Measurements from ENCODE around the gene BCL11A.

The BCL11A gene

DNA sequence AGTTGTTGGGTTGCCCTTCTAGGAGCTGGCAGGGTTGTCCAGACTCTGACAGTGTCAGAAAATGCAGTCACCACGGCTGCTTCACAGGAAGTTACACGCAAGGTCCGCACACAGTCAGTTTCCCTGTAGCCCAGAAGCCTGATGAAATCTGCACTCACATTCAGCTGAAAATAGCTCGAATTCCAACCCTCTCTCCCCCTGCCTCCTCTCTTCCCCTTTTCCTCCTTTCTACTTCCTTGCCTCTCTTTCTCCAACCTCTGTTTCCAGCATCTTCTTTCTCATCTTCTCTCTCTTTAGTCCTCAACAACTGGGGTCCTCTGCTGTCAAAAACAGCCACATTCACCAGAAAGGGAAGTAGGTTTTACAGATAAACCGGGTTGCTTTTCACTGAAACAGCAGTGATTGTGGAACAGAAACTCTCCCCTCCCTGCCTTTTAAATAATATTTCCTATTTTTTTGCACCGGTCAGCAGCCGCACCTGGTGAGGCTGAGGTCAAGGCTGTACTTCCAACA lies 69.3 kb downstream of the BCL11A start:
- Histone ChIP-seq H3K36me3 (ENCODE audit: insufficient read depth, insufficient read length, low read length) (peaks cover 15% of the 10 kb centered on the region), H3K4me1 (ENCODE audit: insufficient read depth, insufficient read length) (peaks cover 8% of the 10 kb centered on the region), H3K9ac (ENCODE audit: insufficient read length, low read depth) (no peak overlapping the region), H3K9me3 (ENCODE audit: insufficient read depth, low read length) (no peaks in the 10 kb centered on the region), H3K27me3 (ENCODE audit: insufficient read depth, insufficient read length) (no peaks in the 10 kb centered on the region), H3K4me3 (ENCODE audit: insufficient read length, low read depth) (no peak overlapping the region)
- no peak for DNase-seq (ENCODE audit: low read depth, low spot score)
- TF ChIP-seq ZNF274 (IDR thresholded peaks at IDR 0.05; ENCODE audit: low read depth, low read length) (no peak), YY1 (IDR thresholded peaks at IDR 0.05; ENCODE audit: insufficient read depth, insufficient read length) (no peak), SUZ12 (IDR thresholded peaks at IDR 0.05; ENCODE audit: extremely low read depth, insufficient read depth, insufficient read length) (no peak)

DNA sequence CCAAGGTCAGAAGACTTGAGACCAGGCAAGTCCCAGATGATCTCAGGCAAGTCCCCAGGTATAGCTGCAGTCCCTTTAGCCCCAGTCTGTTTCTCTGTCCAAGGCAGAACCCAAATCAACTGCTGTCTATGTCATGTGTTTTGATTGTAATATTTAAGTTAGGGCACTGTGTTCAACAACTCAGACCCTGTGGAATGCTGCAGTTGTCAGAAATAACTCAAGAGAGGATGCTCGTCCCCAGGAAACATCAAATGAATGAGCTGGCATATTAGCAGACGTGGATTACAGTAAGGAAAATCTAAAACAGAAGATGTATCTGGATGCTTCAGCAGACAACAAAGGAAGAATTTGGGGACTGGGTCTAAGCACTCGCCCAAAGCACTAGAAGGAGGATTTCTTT lies 70.1 kb downstream of the BCL11A start:
- no peak overlapping the region for H3K4me3 ChIP-seq (ENCODE audit: insufficient read length, low read depth)
- TF ChIP-seq SUZ12 (IDR thresholded peaks at IDR 0.05; ENCODE audit: extremely low read depth, insufficient read depth, insufficient read length) (no peak), ZNF274 (IDR thresholded peaks at IDR 0.05; ENCODE audit: low read depth, low read length) (no peak), YY1 (IDR thresholded peaks at IDR 0.05; ENCODE audit: insufficient read depth, insufficient read length) (no peak)
- no peaks in the 10 kb centered on the region for H3K9me3 ChIP-seq (ENCODE audit: insufficient read depth, low read length)
- no peak overlapping the region for H3K9ac ChIP-seq (ENCODE audit: insufficient read length, low read depth)
- no peak for DNase-seq (ENCODE audit: low read depth, low spot score)
- peaks cover 8% of the 10 kb centered on the region for H3K4me1 ChIP-seq (ENCODE audit: insufficient read depth, insufficient read length)
- H3K36me3 ChIP-seq (ENCODE audit: insufficient read depth, insufficient read length, low read length): peaks cover 15% of the 10 kb centered on the region
- H3K27me3 ChIP-seq (ENCODE audit: insufficient read depth, insufficient read length): no peaks in the 10 kb centered on the region

DNA sequence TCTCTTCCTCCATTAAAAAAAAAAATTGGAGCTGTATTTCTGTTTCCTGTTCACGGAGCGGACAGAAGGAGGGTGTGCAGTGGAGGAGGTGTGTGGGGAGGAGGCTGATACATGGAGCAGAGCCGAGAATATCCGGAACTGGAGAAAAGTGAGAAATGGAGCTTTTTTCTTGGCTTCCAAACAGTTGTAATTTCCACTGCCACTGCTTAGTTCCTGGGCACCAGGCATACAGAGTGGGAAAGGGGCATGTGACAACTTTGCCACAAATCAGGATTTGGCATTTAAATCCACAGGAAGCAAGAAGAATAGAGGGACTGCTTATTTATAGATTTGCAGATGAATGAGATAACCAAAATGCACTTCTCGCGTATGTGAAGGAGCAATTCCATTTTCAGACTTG lies 71.2 kb downstream of the BCL11A start:
- no peak for DNase-seq (ENCODE audit: low read depth, low spot score)
- TF ChIP-seq SUZ12 (IDR thresholded peaks at IDR 0.05; ENCODE audit: extremely low read depth, insufficient read depth, insufficient read length) (no peak), YY1 (IDR thresholded peaks at IDR 0.05; ENCODE audit: insufficient read depth, insufficient read length) (no peak), ZNF274 (IDR thresholded peaks at IDR 0.05; ENCODE audit: low read depth, low read length) (no peak)
- Histone ChIP-seq H3K9ac (ENCODE audit: insufficient read length, low read depth) (no peak overlapping the region), H3K4me3 (ENCODE audit: insufficient read length, low read depth) (no peak overlapping the region), H3K4me1 (ENCODE audit: insufficient read depth, insufficient read length) (peaks cover 8% of the 10 kb centered on the region), H3K36me3 (ENCODE audit: insufficient read depth, insufficient read length, low read length) (peaks cover 7% of the 10 kb centered on the region), H3K27me3 (ENCODE audit: insufficient read depth, insufficient read length) (no peaks in the 10 kb centered on the region), H3K9me3 (ENCODE audit: insufficient read depth, low read length) (no peaks in the 10 kb centered on the region)

DNA sequence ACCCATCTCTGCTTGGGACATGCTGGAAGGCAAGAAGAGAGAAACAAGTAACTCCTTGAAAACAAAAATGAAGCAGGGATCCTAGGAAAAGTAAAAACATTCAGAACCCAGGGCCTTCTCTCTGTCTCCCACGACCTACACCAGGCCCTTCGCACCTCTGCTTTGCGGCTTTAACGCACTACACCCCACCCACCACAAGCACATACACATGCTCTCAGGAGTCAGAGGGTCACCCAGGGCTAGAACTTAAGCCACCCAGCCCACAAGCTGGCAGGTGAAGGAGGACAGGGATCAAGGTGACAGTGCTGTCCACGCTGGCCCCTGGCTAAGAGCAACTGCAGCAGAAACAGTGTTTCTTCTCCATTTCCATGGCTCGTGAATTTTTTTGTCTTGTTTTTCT lies 72.2 kb downstream of the BCL11A start:
- TF ChIP-seq YY1 (IDR thresholded peaks at IDR 0.05; ENCODE audit: insufficient read depth, insufficient read length) (no peak), ZNF274 (IDR thresholded peaks at IDR 0.05; ENCODE audit: low read depth, low read length) (no peak), SUZ12 (IDR thresholded peaks at IDR 0.05; ENCODE audit: extremely low read depth, insufficient read depth, insufficient read length) (no peak)
- H3K4me1 ChIP-seq (ENCODE audit: insufficient read depth, insufficient read length): peaks cover 9% of the 10 kb centered on the region

DNA sequence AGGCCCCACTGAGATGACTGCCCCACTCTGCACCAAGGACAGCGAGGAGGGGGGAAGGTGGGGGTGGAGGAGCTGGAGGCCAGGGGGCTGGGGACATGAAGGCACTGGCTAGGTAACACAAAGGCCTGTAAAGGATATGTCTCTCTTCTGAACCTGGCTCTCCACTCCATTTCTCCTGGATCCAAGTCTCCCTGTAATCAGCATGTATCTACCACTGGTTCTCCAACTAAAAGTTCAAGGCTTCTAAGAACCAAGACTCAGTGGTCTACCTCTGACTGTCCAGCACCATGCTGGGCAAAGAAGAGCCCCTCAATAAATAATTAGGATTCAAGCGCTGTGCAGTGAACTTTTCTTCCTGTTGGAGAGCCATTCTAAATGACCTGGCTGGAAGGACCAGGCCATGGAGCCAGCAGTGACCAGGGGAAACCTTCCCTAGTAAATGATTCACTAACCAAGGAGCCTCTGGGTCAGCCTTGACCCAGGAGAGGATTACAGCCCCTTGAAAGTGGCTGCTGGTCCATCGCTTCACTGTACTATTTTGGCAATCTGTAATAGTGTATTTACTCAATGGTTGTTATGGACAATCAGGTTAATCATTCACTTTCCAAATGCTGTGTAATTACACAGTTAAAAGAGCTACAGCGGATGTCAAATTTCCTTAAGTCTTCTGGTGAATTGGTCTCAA lies 73.2 kb downstream of the BCL11A start:
- no peak overlapping the region for H3K9ac ChIP-seq (ENCODE audit: insufficient read length, low read depth)
- peaks cover 15% of the 10 kb centered on the region for H3K4me1 ChIP-seq (ENCODE audit: insufficient read depth, insufficient read length)
- no peaks in the 10 kb centered on the region for H3K27me3 ChIP-seq (ENCODE audit: insufficient read depth, insufficient read length)
- peaks cover 5% of the 10 kb centered on the region for H3K36me3 ChIP-seq (ENCODE audit: insufficient read depth, insufficient read length, low read length)
- DNase-seq (ENCODE audit: low read depth, low spot score): no peak
- no peak overlapping the region for H3K4me3 ChIP-seq (ENCODE audit: insufficient read length, low read depth)
- H3K9me3 ChIP-seq (ENCODE audit: insufficient read depth, low read length): no peaks in the 10 kb centered on the region
- TF ChIP-seq YY1 (IDR thresholded peaks at IDR 0.05; ENCODE audit: insufficient read depth, insufficient read length): no peak
- no peak for TF ChIP-seq SUZ12 (IDR thresholded peaks at IDR 0.05; ENCODE audit: extremely low read depth, insufficient read depth, insufficient read length)
- no peak for TF ChIP-seq ZNF274 (IDR thresholded peaks at IDR 0.05; ENCODE audit: low read depth, low read length)

More for the DNA sequence above, 72.2 kb downstream of the BCL11A start:
- Histone ChIP-seq H3K9me3 (ENCODE audit: insufficient read depth, low read length) (no peaks in the 10 kb centered on the region), H3K9ac (ENCODE audit: insufficient read length, low read depth) (no peak overlapping the region), H3K36me3 (ENCODE audit: insufficient read depth, insufficient read length, low read length) (peaks cover 3% of the 10 kb centered on the region), H3K4me3 (ENCODE audit: insufficient read length, low read depth) (no peak overlapping the region), H3K27me3 (ENCODE audit: insufficient read depth, insufficient read length) (no peaks in the 10 kb centered on the region)
- DNase-seq (ENCODE audit: low read depth, low spot score): no peak

DNA sequence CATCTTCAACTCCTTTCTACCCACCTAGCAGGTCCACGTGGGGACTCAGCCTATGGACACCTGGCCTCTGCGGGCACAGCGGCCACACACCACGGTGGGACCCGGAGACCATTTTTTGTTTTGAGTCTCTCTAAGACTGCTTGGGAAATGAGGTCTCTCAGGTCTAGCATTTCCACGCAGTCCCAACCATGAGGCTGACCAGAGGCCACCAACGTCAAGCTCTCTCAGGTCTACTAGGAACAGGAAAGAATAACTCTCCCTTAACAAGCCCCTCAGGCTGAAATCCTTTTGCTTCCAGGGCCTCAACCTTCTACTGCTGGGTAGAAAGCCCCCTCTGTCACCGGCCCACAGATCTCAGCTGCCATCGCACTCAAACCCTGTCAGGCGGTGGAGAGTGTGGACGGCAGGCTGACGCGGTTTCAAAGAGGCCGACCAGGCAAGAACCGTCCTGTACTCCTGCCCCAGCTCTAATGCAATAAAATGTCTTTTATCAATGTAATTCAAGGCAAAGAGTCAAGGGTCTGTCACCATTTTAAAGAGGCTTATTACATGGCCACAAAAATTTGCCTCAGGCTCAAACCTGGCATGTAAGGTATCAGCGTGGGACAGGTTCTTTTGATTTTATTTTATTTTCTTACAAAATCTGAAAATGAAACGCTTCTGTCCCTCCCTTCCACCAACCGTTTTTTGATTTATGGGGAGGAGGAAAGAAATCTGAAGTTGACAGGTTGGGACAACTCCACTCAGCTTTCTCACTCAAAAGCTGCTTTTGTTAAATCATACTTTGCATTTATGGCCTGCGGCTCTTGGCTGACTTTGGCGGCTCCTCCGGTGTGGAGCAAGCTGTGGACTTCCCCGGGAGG lies 74.0 kb downstream of the BCL11A start:
- Histone ChIP-seq H3K9ac (ENCODE audit: insufficient read length, low read depth) (no peak overlapping the region), H3K36me3 (ENCODE audit: insufficient read depth, insufficient read length, low read length) (peaks cover 5% of the 10 kb centered on the region), H3K4me3 (ENCODE audit: insufficient read length, low read depth) (no peak overlapping the region), H3K27me3 (ENCODE audit: insufficient read depth, insufficient read length) (no peaks in the 10 kb centered on the region), H3K4me1 (ENCODE audit: insufficient read depth, insufficient read length) (peaks cover 11% of the 10 kb centered on the region), H3K9me3 (ENCODE audit: insufficient read depth, low read length) (no peaks in the 10 kb centered on the region)
- no peak for DNase-seq (ENCODE audit: low read depth, low spot score)
- no peak for TF ChIP-seq YY1 (IDR thresholded peaks at IDR 0.05; ENCODE audit: insufficient read depth, insufficient read length)

DNA sequence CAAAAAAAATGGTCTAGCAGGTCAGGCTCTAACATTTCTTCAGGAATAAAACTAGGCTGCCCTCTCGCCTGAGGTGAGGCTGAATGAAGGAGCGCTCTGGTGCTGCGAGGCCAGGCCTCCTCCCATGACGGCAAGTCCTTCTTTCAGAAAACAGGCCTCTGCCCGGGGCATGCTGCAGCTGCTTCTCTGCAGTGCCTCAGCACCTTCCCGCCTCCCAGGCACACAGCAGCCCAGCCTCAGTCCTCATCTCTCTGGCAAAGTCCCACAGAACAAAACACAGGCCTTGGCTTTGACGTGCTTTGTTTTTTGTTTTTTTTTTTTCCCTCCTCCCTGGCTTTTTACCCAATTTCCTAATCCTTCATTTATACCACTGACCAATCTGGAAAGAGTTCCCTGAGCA lies 74.8 kb downstream of the BCL11A start:
- TF ChIP-seq SUZ12 (IDR thresholded peaks at IDR 0.05; ENCODE audit: extremely low read depth, insufficient read depth, insufficient read length): no peak
- TF ChIP-seq ZNF274 (IDR thresholded peaks at IDR 0.05; ENCODE audit: low read depth, low read length): no peak
- TF ChIP-seq YY1 (IDR thresholded peaks at IDR 0.05; ENCODE audit: insufficient read depth, insufficient read length): no peak
- peaks cover 11% of the 10 kb centered on the region for H3K4me1 ChIP-seq (ENCODE audit: insufficient read depth, insufficient read length)

More for the DNA sequence above, 74.8 kb downstream of the BCL11A start:
- Histone ChIP-seq H3K9me3 (ENCODE audit: insufficient read depth, low read length) (no peaks in the 10 kb centered on the region), H3K36me3 (ENCODE audit: insufficient read depth, insufficient read length, low read length) (peaks cover 5% of the 10 kb centered on the region), H3K9ac (ENCODE audit: insufficient read length, low read depth) (no peak overlapping the region), H3K27me3 (ENCODE audit: insufficient read depth, insufficient read length) (no peaks in the 10 kb centered on the region), H3K4me3 (ENCODE audit: insufficient read length, low read depth) (no peak overlapping the region)
- no peak for DNase-seq (ENCODE audit: low read depth, low spot score)
